CD4-positive, alpha-beta T cell (primary cell): ENCODE results near the gene CGB7. TPM values are rescaled to one million over a fixed set of nuclear protein-coding genes. Genes with fewer than 3 reads are reported as not detected.

Experiments
- ATAC-seq: fragments of 200-7000 bp; cut with Tn5 transposase; one replicate; pipeline ENCODE4 v1.10.0; 2022; ENCODE audit warnings: mild to moderate bottlenecking; ENCODE audit not compliant: poor library complexity
- CTCF ChIA-PET: fragments of 350-600 bp; sonication (Branson Sonifier 250); formaldehyde crosslinking; loops from one replicate; lab custom pipeline; 2021; ENCODE audit warnings: antibody characterized with exemption, inconsistent platforms; lab: Charles Lee
- POLR2A ChIA-PET: fragments of 350-600 bp; sonication (Branson Sonifier 250); formaldehyde crosslinking; loops from one replicate; lab custom pipeline; 2021; ENCODE audit warnings: antibody characterized with exemption, inconsistent platforms; lab: Charles Lee
- DNase-seq, 14 experiments: peaks; one replicate each; pipeline ENCODE4 v3.0.0-alpha.2; 2013 to 2020; ENCODE audit warnings: mixed read lengths in 2 of 14
- H3K27ac ChIP-seq, 2 donors: one replicate each; pipeline versions ENCODE4 v1.5.1 to v1.7.0; 2013; ENCODE audit warnings: low read length in 2 of 2, low read depth in 1 of 2, mild to moderate bottlenecking in 1 of 2
- H3K27me3 ChIP-seq, 2 experiments: 1 replicate in 1 of 2; 2 replicates in 1 of 2; pipeline versions ENCODE4 v1.6.1 to v1.7.0; 2013; ENCODE audit warnings: low read length in 2 of 2, control low read depth in 1 of 2, mild to moderate bottlenecking in 1 of 2, moderate library complexity in 1 of 2; ENCODE audit not compliant: insufficient read depth in 2 of 2, control insufficient read depth in 1 of 2
- H3K36me3 ChIP-seq: one replicate; pipeline ENCODE4 v1.6.1; 2013; ENCODE audit warnings: low read length, control low read depth; ENCODE audit not compliant: insufficient read depth
- H3K4me1 ChIP-seq: one replicate; pipeline ENCODE4 v1.6.1; 2013; ENCODE audit warnings: low read length, control low read depth; ENCODE audit not compliant: insufficient read depth
- H3K4me3 ChIP-seq: one replicate; pipeline ENCODE4 v1.5.1; 2013; ENCODE audit warnings: mild to moderate bottlenecking, low read length, moderate library complexity
- H3K9me3 ChIP-seq, 2 experiments: 1 replicate in 1 of 2; 2 replicates in 1 of 2; pipeline versions ENCODE4 v1.6.1 to v1.7.0; 2013; ENCODE audit warnings: low read length in 2 of 2, mild to moderate bottlenecking in 2 of 2, control low read depth in 1 of 2, moderate library complexity in 1 of 2; ENCODE audit not compliant: control insufficient read depth in 1 of 2, insufficient read depth in 1 of 2
- H3K27ac Mint-ChIP-seq: one replicate; pipeline ENCODE4 v1.8.0; 2020; ENCODE audit warnings: mixed read lengths
- H3K27me3 Mint-ChIP-seq: one replicate; pipeline ENCODE4 v1.8.0; 2021; ENCODE audit warnings: mixed read lengths
- H3K36me3 Mint-ChIP-seq: one replicate; pipeline ENCODE4 v1.8.0; 2021; ENCODE audit warnings: low read depth, mixed read lengths
- H3K4me1 Mint-ChIP-seq: one replicate; pipeline ENCODE4 v1.8.0; 2021; ENCODE audit warnings: low read depth, mixed read lengths
- H3K4me3 Mint-ChIP-seq: one replicate; pipeline ENCODE4 v1.8.0; 2020; ENCODE audit warnings: mild to moderate bottlenecking, mixed read lengths
- H3K9me3 Mint-ChIP-seq: one replicate; pipeline ENCODE4 v1.8.0; 2020; ENCODE audit warnings: mixed read lengths
- intact Hi-C, 2 experiments: fragments of 100-400 bp; cut with DNase I in 1 of 2; cut with micrococcal nuclease in 1 of 2; formaldehyde crosslinking; loops; one replicate each; pipeline versions ENCODE4 v1.15.1 to v1.9.0; 2023 to 2025; cut with DNase I, micrococcal nuclease
- total RNA-seq, 174 experiments: library from RNA in 2 of 174; stranded (reverse) in 2 of 174; gene quantifications; one replicate each; pipeline ENCODE4 v1.2.3 and lab custom pipeline; 2021 to 2026
- TF ChIP-seq, protein P1 (sequence below): fragments of 200-600 bp; IDR thresholded peaks from one replicate; pipeline ENCODE4 v1.8.0; 2022; ENCODE audit warnings: antibody characterized with exemption, mild to moderate bottlenecking

The CGB7 gene
- total RNA-seq, 2 experiments from 2014 or later, result not detected

DNA sequence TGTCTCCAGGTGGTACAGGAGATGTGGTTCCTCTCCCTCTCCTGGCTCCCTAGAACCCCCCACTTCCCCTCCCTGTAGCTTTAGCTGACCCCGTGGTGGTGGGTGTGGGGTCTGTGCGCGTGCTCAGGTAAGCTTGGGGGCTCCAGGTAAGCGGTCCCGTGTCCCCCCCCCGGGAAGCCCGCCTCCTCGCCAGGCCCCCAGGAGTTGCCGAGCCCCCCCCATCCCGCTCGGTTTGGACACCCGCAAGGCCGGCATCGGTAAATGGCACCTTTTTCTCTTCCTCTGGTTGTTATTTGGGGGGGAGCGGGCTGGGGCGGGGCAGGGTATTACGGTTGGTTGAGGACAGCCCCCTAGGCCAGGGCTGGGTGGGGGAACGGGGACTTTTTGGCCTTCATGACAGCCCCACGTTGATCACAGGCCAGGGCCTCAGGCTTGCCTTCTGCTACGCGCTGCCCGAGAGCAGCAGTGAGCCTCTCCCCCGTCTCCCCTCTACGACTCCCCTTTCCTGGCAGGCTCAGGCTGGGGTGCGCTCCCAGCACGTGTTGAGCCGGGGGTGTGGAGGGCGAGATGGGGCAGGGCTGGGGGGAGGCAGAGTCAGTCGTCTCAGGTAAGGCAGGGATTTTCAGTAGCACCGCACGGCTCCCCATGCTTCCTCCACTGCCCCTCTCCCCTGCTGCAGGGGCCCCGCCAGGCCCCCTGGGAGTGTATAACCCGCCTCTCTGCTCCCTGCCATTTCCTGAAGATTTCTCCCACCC is 46.0 kb upstream of the CGB7 start:
- Mint-ChIP-seq H3K27me3 (no peaks in the 10 kb centered on the region), H3K36me3 (peaks cover 75% of the 10 kb centered on the region), H3K9me3 (no peaks in the 10 kb centered on the region), H3K4me1 (peaks cover 5% of the 10 kb centered on the region), H3K4me3 (no peak overlapping the region), H3K27ac (no peak overlapping the region)
- TF ChIP-seq, protein P1, sequence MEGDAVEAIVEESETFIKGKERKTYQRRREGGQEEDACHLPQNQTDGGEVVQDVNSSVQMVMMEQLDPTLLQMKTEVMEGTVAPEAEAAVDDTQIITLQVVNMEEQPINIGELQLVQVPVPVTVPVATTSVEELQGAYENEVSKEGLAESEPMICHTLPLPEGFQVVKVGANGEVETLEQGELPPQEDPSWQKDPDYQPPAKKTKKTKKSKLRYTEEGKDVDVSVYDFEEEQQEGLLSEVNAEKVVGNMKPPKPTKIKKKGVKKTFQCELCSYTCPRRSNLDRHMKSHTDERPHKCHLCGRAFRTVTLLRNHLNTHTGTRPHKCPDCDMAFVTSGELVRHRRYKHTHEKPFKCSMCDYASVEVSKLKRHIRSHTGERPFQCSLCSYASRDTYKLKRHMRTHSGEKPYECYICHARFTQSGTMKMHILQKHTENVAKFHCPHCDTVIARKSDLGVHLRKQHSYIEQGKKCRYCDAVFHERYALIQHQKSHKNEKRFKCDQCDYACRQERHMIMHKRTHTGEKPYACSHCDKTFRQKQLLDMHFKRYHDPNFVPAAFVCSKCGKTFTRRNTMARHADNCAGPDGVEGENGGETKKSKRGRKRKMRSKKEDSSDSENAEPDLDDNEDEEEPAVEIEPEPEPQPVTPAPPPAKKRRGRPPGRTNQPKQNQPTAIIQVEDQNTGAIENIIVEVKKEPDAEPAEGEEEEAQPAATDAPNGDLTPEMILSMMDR, result no peak
- ChIA-PET CTCF (interaction anchor here (1.7 kb wide), 1 partner anchor 11 kb away, joined by 4 read pairs; the partner anchor contains the start of gene LIN7B), POLR2A (no interaction called here)
- H3K27ac ChIP-seq, result no peak overlapping the region
- H3K36me3 ChIP-seq, result peaks cover 88% of the 10 kb centered on the region
- ATAC-seq (no peak), DNase-seq (no peak)
- H3K9me3 ChIP-seq, result no peaks in the 10 kb centered on the region
- intact Hi-C loops, result no loop called here
- peaks cover 3% of the 10 kb centered on the region for H3K4me1 ChIP-seq
- no peak overlapping the region for H3K4me3 ChIP-seq
- no peaks in the 10 kb centered on the region for H3K27me3 ChIP-seq

DNA sequence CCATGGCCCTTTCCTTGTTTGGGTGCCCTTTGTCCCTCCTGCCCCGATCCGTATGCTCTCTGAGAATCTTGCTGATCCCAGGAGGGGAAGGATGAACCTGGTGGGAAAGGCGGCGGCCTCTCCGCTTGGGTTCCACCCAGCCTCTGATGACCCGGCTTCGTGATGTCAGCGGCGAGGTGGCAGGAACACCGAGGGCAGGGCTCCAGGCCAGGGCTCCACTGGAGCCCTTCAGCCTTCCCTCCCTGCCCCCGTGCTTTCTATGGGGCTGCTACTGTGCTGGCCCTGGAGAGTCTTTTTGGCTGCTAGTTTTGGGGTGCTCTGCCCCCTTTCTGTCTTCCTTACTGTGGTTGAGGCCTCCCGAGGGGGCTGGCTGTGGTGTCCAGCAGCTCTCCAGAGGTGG is 44.8 kb upstream of the CGB7 start:
- no peak overlapping the region for H3K27ac Mint-ChIP-seq
- Histone ChIP-seq H3K27ac (no peak overlapping the region), H3K4me3 (no peak overlapping the region), H3K36me3 (peaks cover 88% of the 10 kb centered on the region), H3K27me3 (no peaks in the 10 kb centered on the region), H3K4me1 (peaks cover 14% of the 10 kb centered on the region), H3K9me3 (no peaks in the 10 kb centered on the region)
- POLR2A ChIA-PET, result no interaction called here
- no peak overlapping the region for H3K4me3 Mint-ChIP-seq
- DNase-seq (no peak), ATAC-seq (no peak)
- H3K27me3 Mint-ChIP-seq, result no peaks in the 10 kb centered on the region
- peaks cover 14% of the 10 kb centered on the region for H3K4me1 Mint-ChIP-seq
- peaks cover 80% of the 10 kb centered on the region for H3K36me3 Mint-ChIP-seq
- CTCF ChIA-PET, result interaction anchor here (1.7 kb wide), 1 partner anchor 12 kb away, joined by 4 read pairs; the partner anchor contains the start of gene LIN7B
- TF ChIP-seq, protein P1, result no peak
- intact Hi-C loops, result no loop called here
- H3K9me3 Mint-ChIP-seq, result no peaks in the 10 kb centered on the region

DNA sequence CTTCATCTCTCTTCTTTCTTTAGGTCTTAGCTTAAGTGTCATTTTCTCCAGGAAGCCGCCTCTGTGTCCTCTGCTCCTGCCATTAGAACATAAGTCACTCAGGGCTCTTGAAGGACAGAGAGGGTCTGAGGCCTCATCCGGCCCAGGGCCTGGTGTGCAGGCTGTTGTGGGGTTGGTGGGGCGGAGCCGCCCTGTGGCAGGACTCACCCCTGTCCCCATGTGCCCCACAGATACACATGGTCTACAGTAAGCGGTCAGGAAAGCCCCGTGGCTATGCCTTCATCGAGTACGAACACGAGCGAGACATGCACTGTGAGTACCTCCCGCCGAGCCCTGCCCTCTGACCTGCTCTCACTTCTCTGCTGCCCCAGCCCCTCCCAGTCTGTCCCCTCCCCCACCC is 43.6 kb upstream of the CGB7 start:
- TF ChIP-seq, protein P1, result no peak
- peaks cover 11% of the 10 kb centered on the region for H3K4me1 ChIP-seq
- DNase-seq (no peak), ATAC-seq (no peak)
- no peaks in the 10 kb centered on the region for H3K9me3 ChIP-seq
- Mint-ChIP-seq H3K9me3 (no peaks in the 10 kb centered on the region), H3K4me1 (peaks cover 14% of the 10 kb centered on the region), H3K36me3 (peaks cover 80% of the 10 kb centered on the region), H3K4me3 (no peak overlapping the region), H3K27me3 (no peaks in the 10 kb centered on the region), H3K27ac (no peak overlapping the region)
- peaks cover 84% of the 10 kb centered on the region for H3K36me3 ChIP-seq
- no peaks in the 10 kb centered on the region for H3K27me3 ChIP-seq
- H3K4me3 ChIP-seq, result no peak overlapping the region
- CTCF ChIA-PET, result interaction anchor here (1.3 kb wide), 1 partner anchor 13 kb away, joined by 5 read pairs; the partner anchor contains the start of gene LIN7B
- no peak overlapping the region for H3K27ac ChIP-seq
- POLR2A ChIA-PET, result no interaction called here
- intact Hi-C loops, result no loop called here
